NCI-H2081 (cell line): ENCODE measurements around the gene NOS1AP.
"Not testable (repeated sequence)": the region's sequence is repeated elsewhere in the genome, so short reads cannot be mapped to it uniquely, and the experiment has no call there.

Source experiments
- DNase-seq, 2 experiments: peaks; one replicate each; lab custom pipeline; 2025; lab: John Stamatoyannopoulos, UW

The NOS1AP gene

GRCh38 chr1:162059721-162060120 lies 9.8 kb upstream of the NOS1AP start:
- DNase-seq: no peak

GRCh38 chr1:162060314-162060713 lies 9.2 kb upstream of the NOS1AP start:
- no peak for DNase-seq

GRCh38 chr1:162062542-162063015 lies 6.9 kb upstream of the NOS1AP start:
- peak; percentile 52 to 70 for DNase-seq

GRCh38 chr1:162065016-162065415 lies 4.5 kb upstream of the NOS1AP start:
- DNase-seq: no peak

- DNase-seq: not testable (repeated sequence)
These were observed 2.7 kb upstream of the NOS1AP start for GRCh38 chr1:162066836-162067235.

- DNase-seq: no peak
These were observed 2.0 kb upstream of the NOS1AP start for GRCh38 chr1:162067466-162067865.

- no peak for DNase-seq
These were observed 1.2 kb upstream of the NOS1AP start for GRCh38 chr1:162068301-162068700.

GRCh38 chr1:162070094-162070748 lies 730 bp downstream of the NOS1AP start:
- peak in 1 of 2 experiments; percentile 65 for DNase-seq

- DNase-seq: peak in 1 of 2 experiments; percentile 45
These were observed 1.3 kb downstream of the NOS1AP start for GRCh38 chr1:162070825-162071224.

GRCh38 chr1:162072740-162073139 lies 3.2 kb downstream of the NOS1AP start:
- peak in 1 of 2 experiments; percentile 47 for DNase-seq

GRCh38 chr1:162074276-162075005 lies 5.0 kb downstream of the NOS1AP start:
- DNase-seq: peak in 1 of 2 experiments; percentile 38

GRCh38 chr1:162075862-162076261 lies 6.4 kb downstream of the NOS1AP start:
- no peak for DNase-seq

GRCh38 chr1:162077648-162078299 lies 8.3 kb downstream of the NOS1AP start:
- no peak for DNase-seq

GRCh38 chr1:162079030-162079429 lies 9.5 kb downstream of the NOS1AP start:
- DNase-seq: no peak

- peak in 1 of 2 experiments; percentile 71 for DNase-seq
These were observed 11.1 kb downstream of the NOS1AP start for GRCh38 chr1:162080472-162081015.

GRCh38 chr1:162081316-162081715 lies 11.8 kb downstream of the NOS1AP start:
- no peak for DNase-seq

- DNase-seq: not testable (repeated sequence)
These were observed 12.6 kb downstream of the NOS1AP start for GRCh38 chr1:162082080-162082479.

GRCh38 chr1:162083273-162083672 lies 13.8 kb downstream of the NOS1AP start:
- no peak for DNase-seq

GRCh38 chr1:162085991-162086390 lies 16.5 kb downstream of the NOS1AP start:
- DNase-seq: no peak

GRCh38 chr1:162087111-162087510 lies 17.6 kb downstream of the NOS1AP start:
- no peak for DNase-seq

GRCh38 chr1:162087574-162087973 lies 18.1 kb downstream of the NOS1AP start:
- DNase-seq: no peak

GRCh38 chr1:162088281-162088969 lies 18.9 kb downstream of the NOS1AP start:
- no peak for DNase-seq
